ENCODE data around the gene AMOT.

DNA sequence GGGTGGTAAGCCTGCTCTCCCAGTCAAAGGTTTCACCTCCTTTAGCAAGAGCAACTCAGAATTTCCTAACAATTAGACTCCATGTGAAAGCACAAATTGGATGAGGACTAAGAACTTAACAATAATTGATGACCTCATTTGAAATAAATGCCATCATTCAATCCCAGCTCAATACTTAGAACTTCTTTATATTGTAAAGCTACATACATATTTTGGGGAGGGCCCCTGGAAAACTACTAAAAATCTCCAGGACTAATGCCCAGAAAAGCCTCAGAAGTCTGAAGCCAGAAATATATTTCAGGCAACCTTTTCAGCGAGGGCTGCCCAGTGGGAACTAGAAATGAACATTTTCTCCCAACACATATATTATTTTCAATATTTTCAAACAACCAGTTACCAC lies 38.1 kb downstream of the AMOT start:
- TF ChIP-seq CTCF (IDR thresholded peaks at IDR 0.05): no peak
- TF ChIP-seq EP300 (IDR thresholded peaks at IDR 0.05): no peak
